Stimulated activated CD8-positive, alpha-beta memory T cell treated with anti-CD3 and anti-CD28 coated beads, Interleukin-7, amount 100 ng/mL, for 4 hours (primary cell): Measurements from ENCODE around the gene CAPN2.
"Not testable (repeated sequence)": the region's sequence is repeated elsewhere in the genome, so short reads cannot be mapped to it uniquely, and the experiment has no call there.

Experiments used
- DNase-seq, 2 donors: peaks; one replicate each; pipeline ENCODE4 v3.0.0-alpha.2; 2020; ENCODE audit warnings: low read depth in 2 of 2

CAPN2 gene

DNA sequence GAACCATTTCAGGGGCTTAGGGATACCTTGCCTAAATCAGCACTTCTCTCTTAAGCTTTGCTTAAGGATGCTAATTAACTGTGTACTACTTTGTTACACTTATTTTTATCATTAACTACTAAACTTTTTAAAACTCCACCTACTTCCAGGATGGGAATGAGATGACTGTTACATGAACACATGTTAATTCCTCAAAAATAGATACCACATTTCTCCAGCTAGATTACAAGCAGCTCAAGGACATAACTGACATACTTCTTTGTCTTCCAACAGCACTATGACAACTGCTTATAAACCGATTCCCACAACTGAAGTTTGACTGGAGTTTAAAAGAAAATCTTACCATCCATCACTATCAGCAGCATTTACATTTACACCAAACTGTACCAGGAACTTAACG, 79.7 kb downstream of the CAPN2 start:
- DNase-seq = no peak

DNA sequence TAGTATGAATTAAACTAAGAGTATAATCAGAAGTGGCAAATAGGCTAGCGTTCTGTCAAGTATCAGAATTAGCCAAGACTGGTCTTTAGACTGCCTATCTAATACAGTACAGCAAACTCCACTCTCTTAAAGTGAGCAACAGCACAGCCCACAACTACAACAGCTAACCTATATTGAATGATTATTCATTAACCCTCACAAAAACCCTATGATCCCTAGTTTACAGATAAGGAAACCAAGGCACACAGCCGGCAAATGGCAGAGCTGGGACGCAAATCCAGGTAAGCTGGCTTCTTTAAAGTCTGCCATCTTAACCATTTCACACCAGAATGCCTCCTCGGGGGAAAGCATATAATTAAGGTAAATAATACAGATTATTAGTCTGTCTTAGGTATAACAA, 81.4 kb downstream of the CAPN2 start:
- DNase-seq = no peak

DNA sequence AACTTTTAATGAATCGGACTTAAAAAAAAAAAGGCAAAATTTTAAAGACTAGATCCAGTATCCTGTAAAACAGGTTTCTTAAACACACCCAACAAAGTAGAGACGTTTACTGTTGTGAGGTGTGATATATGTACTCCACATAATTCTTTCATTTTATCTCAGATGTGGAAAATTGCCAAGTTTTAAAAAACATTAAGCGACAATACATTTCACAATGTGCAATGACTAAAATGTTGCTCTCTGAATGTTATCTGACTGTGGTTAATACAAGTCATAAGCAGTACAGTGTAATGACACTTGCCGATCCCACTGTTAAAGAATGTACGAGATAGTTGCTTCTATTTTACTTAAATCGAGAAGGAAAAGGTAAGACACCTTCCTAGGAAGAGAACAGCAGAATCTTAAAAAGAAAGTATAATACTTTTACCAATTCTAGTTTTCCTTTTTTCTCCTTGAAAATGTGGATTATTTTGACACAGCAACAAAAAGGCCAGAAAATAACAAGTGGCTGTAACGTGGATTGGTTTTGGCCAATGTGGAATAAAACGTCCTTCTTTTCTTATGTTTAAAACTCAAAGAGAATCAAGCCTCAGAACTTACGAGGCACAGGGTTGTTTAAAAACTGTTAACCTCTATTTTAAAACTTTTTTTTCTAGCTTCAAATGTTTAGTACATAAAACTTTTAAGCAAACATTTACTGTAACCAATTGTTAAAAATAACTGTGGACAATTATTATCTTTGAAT, 82.0 kb downstream of the CAPN2 start:
- DNase-seq = no peak

- no peak for DNase-seq
Observed at GRCh38 chr1:223796210-223796609, 83.9 kb downstream of the CAPN2 start.

- no peak for DNase-seq
Observed at GRCh38 chr1:223802032-223802431, 89.7 kb downstream of the CAPN2 start.

DNA sequence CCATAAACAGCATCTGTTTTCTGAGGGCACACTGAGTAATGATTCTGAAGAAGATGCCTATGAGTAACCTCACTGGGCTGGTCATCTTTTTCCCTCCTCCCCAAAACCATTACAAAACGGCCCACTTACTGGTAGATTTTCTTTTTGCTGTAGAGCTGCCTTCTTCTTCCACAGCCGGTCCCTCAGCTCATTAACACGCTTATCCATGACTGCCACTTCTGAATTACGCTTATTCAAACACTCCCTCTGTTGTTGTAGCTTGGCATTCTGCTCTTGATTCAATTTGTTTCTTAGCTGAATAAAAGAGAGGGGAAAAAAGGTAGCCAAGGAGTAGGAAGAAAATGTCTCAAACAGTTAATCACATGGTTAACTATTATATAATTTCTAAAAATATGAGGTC, 90.3 kb downstream of the CAPN2 start:
- no peak for DNase-seq

GRCh38 chr1:223803211-223803610, 90.9 kb downstream of the CAPN2 start:
- no peak for DNase-seq

DNA sequence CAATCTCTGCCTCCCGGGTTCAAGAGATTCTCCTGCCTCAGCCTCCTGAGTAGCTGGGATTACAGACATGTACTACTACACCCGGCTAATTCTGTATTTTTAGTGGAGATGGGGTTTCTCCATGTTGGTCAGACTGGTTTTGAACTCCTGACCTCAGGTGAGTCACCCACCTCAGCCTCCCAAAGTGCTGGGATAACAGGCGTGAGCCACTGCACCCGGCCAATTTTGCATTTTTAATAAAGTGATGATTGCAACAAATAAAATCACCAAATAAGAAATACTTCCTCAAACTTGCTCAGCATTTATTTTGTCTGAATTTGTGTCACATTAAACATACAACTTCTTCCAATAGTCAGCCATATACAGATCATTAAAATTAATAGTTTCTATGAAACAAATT, 97.6 kb downstream of the CAPN2 start:
- DNase-seq = not testable (repeated sequence)

DNA sequence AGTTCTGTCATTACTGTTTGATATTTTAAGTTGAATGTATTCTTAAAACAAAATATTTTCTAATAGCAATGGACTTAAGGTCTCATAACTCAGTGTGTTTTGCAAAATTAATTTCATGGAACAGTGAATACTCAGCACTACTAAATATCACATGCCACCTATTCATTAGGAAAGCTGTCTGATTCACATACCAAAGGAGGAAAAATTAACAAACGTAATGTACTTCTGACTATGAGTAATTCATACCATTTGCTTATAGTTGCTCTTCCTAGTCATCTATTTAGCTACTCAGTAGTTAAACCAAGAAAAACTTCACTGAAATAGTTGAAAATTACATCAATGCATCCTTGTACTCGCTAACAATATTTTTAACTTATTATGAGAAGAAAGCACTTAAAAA, 98.2 kb downstream of the CAPN2 start:
- no peak for DNase-seq

DNA sequence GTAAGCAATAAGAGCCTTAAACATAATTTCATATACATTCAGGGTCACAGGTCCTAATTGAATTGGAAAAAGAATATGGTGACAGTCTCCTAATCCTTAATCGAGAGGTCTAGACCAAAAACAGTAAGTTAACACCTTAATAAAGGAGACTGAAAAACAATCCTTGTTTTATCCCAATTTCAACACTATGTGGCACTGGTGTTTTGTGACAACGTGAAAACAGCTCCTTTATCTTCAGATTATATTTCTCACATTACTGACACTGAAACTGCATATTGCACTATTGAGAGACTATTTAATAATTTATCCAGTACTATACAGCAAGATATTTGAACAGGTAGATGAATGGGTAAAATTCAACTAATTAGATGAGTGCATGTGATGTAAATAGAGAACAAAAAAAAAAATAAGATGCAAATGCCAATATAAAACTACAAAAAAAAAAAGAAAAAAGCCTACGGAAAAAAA, 99.3 kb downstream of the CAPN2 start:
- no peak for DNase-seq

DNA sequence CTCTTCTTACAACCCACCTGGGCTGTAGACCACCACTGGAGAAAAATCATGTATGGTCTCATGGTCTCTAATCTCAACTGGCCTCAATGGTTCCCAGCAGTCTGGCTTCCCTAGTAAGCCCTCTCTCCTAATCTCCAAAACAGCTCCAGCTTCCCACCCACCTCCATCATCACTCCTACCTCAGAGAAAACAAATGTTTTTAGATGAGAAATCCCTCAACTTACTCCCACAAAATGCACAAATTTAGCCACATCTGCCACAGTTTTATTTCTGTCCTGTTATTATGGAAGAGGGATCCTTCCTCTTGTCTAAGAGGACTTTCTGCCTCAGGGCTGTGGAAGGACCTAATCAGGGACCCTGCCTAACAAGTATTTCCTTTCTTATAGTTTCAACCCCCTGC, 101.3 kb downstream of the CAPN2 start:
- no peak for DNase-seq

DNA sequence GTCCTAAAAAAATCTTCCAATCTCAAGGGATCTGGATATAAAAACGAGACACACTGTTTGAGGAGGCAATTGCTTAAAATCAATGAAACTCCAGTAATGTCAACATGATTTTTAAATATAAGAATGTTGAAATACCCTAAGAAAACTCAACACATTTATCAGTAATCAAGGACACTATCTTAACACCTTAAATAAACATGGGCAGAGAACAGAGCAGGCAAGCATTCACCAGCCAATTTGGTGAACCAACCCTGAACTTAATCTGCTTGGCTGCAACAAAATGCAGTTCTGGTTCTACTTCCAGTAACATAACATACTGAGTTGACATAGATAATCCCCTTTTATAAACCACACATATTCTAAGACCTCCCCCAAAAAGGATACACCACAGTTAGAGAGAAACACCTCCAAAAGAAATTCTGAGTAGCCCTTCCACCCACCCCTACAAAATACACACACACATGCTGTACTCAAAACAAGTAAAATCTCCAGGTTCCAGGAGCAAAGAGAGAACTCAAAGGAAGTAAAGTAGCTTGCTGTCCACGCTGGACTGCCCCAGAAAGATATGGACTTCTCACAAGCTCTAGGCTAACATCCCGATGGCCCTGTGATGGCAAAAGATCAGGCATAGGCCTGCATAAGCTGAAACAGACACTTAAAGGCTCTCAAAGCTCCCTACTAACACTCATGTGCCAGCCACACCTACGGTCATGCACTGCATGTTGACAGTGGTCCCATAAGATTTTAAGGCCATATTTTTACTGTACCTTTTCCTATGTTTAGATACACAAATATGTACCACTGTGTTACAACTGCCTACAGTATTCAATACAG, 102.9 kb downstream of the CAPN2 start:
- DNase-seq = no peak

GRCh38 chr1:223815865-223816264, 103.5 kb downstream of the CAPN2 start:
- no peak for DNase-seq

DNA sequence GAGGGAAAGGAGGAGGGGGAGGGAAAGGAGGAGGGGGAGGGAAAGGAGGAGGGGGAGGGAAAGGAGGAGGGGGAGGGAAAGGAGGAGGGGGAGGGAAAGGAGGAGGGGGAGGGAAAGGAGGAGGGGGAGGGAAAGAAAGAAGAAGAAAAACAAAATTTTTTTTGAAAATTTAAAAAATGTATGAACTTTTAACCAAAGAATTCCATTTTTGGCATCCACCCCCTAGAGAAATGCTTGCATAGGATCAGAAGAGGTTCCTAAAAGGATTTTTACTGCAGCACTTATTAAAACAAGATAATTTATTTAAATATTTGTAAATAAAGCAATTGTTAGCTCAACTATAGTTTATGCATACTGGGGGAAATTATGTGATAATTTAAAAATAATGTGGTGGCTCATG, 104.9 kb downstream of the CAPN2 start:
- DNase-seq = not testable (repeated sequence)

- DNase-seq = no peak
Observed at GRCh38 chr1:223819730-223820514, 107.6 kb downstream of the CAPN2 start.

DNA sequence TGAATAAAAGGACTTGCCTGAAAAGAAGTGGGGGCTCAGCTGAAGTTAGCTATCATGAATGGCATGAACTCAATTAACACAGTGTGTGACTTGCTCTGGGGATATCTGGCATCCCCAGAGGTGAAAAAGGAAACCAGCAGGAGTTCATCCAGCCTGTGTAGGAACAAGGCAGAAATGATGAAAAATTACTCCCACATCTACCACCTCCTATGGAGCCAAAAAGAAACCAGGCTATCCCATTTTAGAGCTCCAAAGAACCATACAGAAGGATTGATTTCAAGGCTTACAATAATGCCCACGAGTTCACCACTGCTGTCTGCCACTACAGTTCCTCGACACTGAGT, 108.1 kb downstream of the CAPN2 start:
- no peak for DNase-seq

GRCh38 chr1:223820971-223821370, 108.6 kb downstream of the CAPN2 start:
- no peak for DNase-seq

GRCh38 chr1:223824287-223824686, 111.9 kb downstream of the CAPN2 start:
- no peak for DNase-seq

GRCh38 chr1:223824712-223825111, 112.4 kb downstream of the CAPN2 start:
- DNase-seq = no peak
